Measurements from ENCODE around the gene RNU6-9.
"Not testable (repeated sequence)": the region's sequence is repeated elsewhere in the genome, so short reads cannot be mapped to it uniquely, and the experiment has no call there.

RNU6-9 gene

DNA sequence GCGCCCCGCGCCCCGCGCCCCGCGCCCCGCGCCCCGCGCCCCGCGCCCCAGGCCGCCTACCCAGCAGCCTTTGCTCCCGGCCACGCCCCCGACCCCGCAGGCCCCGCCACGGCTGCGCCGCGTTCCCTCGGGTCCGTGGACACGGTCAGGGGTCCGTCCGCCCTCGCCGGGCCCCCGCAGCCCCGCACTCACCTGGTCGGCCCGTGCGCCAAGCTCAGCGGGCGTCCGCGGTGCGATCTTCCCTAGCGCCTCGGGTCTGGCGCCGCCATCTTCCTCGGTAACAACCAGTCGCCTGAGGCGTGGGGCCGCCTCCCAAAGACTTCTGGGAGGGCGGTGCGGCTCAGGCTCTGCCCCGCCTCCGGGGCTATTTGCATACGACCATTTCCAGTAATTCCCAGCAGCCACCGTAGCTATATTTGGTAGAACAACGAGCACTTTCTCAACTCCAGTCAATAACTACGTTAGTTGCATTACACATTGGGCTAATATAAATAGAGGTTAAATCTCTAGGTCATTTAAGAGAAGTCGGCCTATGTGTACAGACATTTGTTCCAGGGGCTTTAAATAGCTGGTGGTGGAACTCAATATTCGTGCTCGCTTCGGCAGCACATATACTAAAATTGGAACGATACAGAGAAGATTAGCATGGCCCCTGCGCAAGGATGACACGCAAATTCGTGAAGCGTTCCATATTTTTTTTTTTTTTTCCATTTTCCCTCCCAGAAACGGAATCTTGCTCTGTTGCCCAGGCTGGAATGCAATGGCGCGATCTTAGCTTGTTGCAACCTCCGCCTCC, at the start of gene RNU6-9, which contains the start of gene MED16:
RNU6-9 (plus strand) TSS at position 591 of the 796 bp plus-strand sequence.
MED16 (minus strand) TSS at position 294 of the 796 bp plus-strand sequence. CDS start 2,056 bp downstream, outside the sequence.
- FAIRE-seq, result peak; percentile 37

- FAIRE-seq, result no peak
Measured at GRCh38 chr19:843836-844545, 49.3 kb upstream of the RNU6-9 start.

GRCh38 chr19:844546-844971, 48.7 kb upstream of the RNU6-9 start:
- no peak for FAIRE-seq

DNA sequence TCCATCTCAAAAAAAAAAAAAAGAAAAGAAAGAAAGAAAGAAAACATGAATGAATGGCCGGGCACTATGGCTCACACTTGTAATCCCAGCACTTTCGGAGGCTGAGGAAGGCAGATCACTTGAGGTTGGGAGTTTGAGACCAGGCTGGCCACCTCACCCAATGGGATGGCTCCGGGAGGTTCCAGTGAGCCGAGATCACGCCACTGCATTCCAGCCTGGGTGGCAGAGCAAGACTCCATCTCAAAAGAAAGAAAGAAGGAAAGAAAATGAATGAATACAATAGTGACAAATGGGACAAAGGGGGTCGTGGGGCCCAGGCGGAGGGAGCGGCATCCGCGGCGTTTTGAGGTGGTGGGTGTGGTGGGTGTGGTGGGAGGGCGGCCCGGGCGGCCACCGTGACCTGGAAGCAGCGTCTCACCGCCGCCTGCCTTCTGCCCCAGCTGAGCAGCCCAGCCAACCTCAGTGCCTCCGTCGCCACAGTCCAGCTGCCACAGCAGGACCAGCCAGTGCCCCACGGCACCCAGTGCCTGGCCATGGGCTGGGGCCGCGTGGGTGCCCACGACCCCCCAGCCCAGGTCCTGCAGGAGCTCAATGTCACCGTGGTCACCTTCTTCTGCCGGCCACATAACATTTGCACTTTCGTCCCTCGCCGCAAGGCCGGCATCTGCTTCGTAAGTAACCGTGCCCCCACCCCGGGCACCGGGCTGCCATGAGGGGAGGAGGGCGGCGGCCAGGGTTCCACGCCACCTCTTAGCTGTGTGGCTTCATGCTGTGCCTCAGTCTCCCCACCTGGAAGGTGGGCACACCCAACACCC, 47.4 kb upstream of the RNU6-9 start:
- FAIRE-seq, result no peak

GRCh38 chr19:848386-848921, 44.8 kb upstream of the RNU6-9 start:
- no peak for FAIRE-seq

GRCh38 chr19:849195-849594, 44.1 kb upstream of the RNU6-9 start:
- FAIRE-seq, result not testable (repeated sequence)

DNA sequence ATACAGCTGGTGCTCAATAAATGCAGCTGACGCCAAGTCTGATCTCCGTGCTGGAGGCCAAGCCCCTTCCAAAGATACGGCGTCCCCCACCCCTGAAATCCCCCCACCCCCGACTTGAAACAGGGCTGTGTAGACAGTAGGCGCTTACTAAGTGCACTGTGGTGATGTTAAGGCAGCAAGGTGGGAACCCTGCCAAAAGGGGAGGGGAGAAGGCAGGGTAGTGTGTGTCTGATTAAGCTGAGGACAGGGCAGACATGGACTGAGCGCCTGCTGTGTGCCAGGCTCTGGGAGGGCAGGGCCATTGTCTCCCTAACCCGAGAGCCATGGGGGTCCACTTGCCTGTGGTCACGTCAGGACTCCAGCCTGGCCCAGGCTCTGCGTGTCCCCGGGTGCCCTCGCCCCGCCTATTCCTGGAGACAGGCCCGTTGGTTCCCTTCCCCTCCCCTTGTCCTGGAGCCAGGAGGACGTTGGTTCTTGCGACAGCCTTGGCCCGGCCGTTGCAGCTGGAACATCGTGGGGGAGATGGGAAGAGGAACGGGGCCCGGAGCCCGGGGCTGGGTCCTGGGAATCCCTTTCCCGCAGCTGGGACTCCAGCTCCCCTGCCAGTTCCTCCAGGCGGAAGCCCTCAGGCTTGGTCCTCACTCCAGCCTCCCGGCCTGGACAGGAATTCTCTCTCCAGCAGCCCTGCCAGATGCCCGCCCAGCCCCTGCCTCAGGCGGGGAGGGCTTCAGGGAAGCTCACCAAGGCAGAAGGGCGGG, 42.9 kb upstream of the RNU6-9 start:
- no peak for FAIRE-seq

- no peak for FAIRE-seq
Measured at GRCh38 chr19:850979-851335, 42.3 kb upstream of the RNU6-9 start.

- no peak for FAIRE-seq
Measured at GRCh38 chr19:852136-853013, 40.9 kb upstream of the RNU6-9 start, which contains the start of gene ELANE. TSS of gene ELANE (plus strand) at chr19:852303. CDS start at chr19:852329, 26 bp downstream.

GRCh38 chr19:853014-853585, 40.2 kb upstream of the RNU6-9 start:
- FAIRE-seq, result no peak

DNA sequence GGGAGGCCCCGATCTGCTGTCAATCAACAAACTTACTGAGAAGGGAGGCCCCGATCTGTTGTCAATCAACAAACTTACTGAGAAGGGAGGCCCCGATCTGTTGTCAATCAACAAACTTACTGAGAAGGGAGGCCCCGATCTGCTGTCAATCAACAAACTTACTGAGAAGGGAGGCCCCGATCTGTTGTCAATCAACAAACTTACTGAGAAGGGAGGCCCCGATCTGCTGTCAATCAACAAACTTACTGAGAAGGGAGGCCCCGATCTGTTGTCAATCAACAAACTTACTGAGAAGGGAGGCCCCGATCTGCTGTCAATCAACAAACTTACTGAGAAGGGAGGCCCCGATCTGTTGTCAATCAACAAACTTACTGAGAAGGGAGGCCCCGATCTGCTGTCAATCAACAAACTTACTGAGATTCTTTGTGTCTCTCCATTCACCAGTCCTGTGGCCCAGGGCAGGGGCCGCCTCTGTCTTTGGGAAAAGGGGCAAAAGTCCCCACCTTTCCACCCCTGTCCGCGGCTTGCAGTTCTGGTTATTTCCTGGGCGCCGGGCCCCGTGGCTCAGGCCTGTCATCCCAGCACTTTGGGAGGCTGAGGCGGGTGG, 39.6 kb upstream of the RNU6-9 start:
- not testable (repeated sequence) for FAIRE-seq

- FAIRE-seq, result peak; percentile 43
Measured at GRCh38 chr19:854549-854948, 38.7 kb upstream of the RNU6-9 start.

GRCh38 chr19:855142-855541, 38.1 kb upstream of the RNU6-9 start:
- FAIRE-seq, result no peak

DNA sequence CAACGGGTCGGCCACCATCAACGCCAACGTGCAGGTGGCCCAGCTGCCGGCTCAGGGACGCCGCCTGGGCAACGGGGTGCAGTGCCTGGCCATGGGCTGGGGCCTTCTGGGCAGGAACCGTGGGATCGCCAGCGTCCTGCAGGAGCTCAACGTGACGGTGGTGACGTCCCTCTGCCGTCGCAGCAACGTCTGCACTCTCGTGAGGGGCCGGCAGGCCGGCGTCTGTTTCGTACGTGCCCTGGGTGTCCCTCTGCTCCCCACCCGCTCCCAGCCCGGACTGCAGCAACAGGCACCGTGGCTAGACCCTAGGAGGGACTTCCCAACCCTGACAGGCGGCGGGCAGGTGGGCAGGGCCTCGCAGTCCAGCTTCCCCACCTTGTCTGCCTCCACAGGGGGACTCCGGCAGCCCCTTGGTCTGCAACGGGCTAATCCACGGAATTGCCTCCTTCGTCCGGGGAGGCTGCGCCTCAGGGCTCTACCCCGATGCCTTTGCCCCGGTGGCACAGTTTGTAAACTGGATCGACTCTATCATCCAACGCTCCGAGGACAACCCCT, 37.6 kb upstream of the RNU6-9 start:
- no peak for FAIRE-seq

DNA sequence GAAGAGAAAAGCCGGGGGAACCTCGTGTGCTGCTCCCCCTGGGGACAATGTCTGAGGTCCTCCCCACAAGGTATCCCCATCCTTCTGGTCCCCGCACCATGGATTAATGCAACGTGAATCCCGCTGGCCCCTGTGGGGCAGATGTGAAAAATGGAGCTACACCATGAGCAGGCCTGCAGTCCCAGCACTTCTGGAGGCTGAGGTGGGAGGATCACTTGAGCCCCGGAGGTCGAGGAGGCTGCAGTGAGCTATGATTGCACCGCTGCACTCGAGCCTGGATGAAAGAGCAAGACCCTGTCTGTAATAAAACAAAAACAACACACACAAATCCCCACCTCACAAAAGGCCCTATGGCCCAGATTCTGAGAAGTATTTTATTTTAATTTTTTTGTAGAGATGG, 35.0 kb upstream of the RNU6-9 start:
- no peak for FAIRE-seq

DNA sequence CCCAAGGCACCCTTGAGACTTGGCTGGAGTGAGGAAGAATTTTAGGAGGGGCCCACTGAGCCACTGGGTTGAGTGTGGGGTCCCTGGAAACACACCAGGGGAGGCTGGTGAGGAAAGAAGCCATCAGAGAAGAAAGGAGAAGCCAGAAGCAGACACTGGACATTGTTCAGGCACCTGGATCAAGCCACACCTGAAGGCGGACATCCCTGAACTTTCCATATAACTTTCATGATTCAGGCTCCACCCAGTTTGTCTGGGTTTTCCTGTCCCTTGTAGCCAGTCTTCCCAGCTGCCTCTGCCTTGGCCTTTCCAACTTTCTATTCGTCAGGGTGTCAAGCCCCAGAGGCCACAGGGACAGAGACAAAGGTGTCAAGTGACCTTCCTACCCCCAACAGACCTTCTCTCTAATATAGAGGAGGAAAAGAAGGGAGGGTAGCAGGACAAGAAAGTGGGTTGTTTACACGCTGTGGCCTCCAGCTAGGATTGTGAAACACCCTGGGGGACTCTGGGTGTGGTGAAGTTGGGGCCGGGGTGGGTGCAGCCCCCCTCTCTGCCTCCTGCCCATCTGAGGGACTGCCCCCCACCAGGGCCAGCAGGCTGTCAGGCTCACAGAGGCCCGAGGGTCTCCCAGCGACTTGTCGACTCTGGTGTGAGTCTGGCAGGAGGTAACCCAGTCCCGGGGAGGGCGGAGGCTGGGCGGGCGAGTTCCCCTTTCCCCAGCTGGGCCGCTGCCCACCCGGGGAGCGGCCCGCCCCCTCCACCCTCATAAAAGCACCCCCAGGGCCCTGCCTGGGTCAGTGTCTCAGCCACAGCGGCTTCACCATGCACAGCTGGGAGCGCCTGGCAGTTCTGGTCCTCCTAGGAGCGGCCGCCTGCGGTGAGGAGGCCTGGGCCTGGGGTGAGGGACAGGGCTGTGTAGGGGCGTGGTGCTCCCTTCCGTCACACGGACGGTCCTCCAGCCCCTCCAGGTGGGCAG, 34.1 kb upstream of the RNU6-9 start, which contains the start of gene CFD:
CFD (plus strand) TSS at position 797 of the 976 bp plus-strand sequence; CDS start at position 823, 26 bp downstream.
- FAIRE-seq, result no peak

GRCh38 chr19:861141-861755, 32.0 kb upstream of the RNU6-9 start:
- FAIRE-seq, result no peak

All from endometrium (tissue), 2 donors.